SJCRH30 (cell line): ENCODE data around the gene MAGI2. TPM values are rescaled to one million over a fixed set of nuclear protein-coding genes. Genes with fewer than 3 reads are reported as not detected.
A peak's percentile ranks its signal among the peaks of the same experiment; 100 is the strongest.

Experiments
- DNase-seq, 2 experiments: peaks; one replicate each; pipeline ENCODE4 v3.0.0-alpha.2; 2015 to 2020
- H3K27ac ChIP-seq: fragments of 250-450 bp; sonication (Bioruptor Pico); 2 replicates; pipeline ENCODE4 v1.5.1; 2020; ENCODE audit warnings: mild to moderate bottlenecking, moderate library complexity
- H3K27me3 ChIP-seq: fragments of 250-450 bp; sonication (Bioruptor Pico); 2 replicates; pipeline ENCODE4 v1.5.1; 2020; ENCODE audit warnings: mild to moderate bottlenecking, moderate library complexity
- H3K36me3 ChIP-seq: fragments of 250-450 bp; sonication (Bioruptor Pico); 2 replicates; pipeline ENCODE4 v1.5.1; 2020; ENCODE audit warnings: mild to moderate bottlenecking, moderate library complexity
- H3K4me1 ChIP-seq: fragments of 250-450 bp; sonication (Bioruptor Pico); 2 replicates; pipeline ENCODE4 v1.5.1; 2020; ENCODE audit warnings: mild to moderate bottlenecking, moderate library complexity
- H3K4me3 ChIP-seq: fragments of 250-450 bp; sonication (Bioruptor Pico); 2 replicates; pipeline ENCODE4 v1.5.1; 2020; ENCODE audit warnings: mild to moderate bottlenecking, moderate library complexity
- H3K9me3 ChIP-seq: fragments of 250-450 bp; sonication (Bioruptor Pico); replicated peaks from 2 replicates; pipeline ENCODE4 v1.5.1; 2020; ENCODE audit warnings: mild to moderate bottlenecking, moderate library complexity
- total RNA-seq: library from RNA; depleted of rRNA; stranded (reverse); fragments of >200 nt; shearing (Covaris generic); gene quantifications from 2 replicates; pipeline ENCODE4 v1.2.3, GENCODE V29; 2014

MAGI2 gene
- total RNA-seq, 1 experiment from 2014 or later = 2.4 TPM

- Histone ChIP-seq H3K36me3 (no peaks in the 10 kb centered on the region), H3K4me1 (peaks cover 7% of the 10 kb centered on the region; the same call in 1 of the 2 replicates), H3K27ac (no peak overlapping the region), H3K4me3 (no peak overlapping the region), H3K27me3 (no peaks in the 10 kb centered on the region), H3K9me3 (no peaks in the 10 kb centered on the region)
- no peak for DNase-seq
Measured at GRCh38 chr7:78396210-78396609, 1057.3 kb downstream of the MAGI2 start.

GRCh38 chr7:78395298-78396036 lies 1058.0 kb downstream of the MAGI2 start:
- Histone ChIP-seq H3K27me3 (no peaks in the 10 kb centered on the region), H3K9me3 (no peaks in the 10 kb centered on the region), H3K4me3 (no peak overlapping the region), H3K27ac (no peak overlapping the region), H3K4me1 (peaks cover 7% of the 10 kb centered on the region; the same call in 1 of the 2 replicates), H3K36me3 (no peaks in the 10 kb centered on the region)
- no peak for DNase-seq

GRCh38 chr7:78389022-78389421 lies 1064.4 kb downstream of the MAGI2 start:
- no peak overlapping the region for H3K4me3 ChIP-seq
- no peaks in the 10 kb centered on the region for H3K36me3 ChIP-seq
- no peak overlapping the region for H3K27ac ChIP-seq
- H3K4me1 ChIP-seq = peaks cover 4% of the 10 kb centered on the region; the same call in 1 of the 2 replicates
- H3K27me3 ChIP-seq = no peaks in the 10 kb centered on the region
- no peak for DNase-seq
- H3K9me3 ChIP-seq = no peaks in the 10 kb centered on the region

GRCh38 chr7:78386520-78386919 lies 1066.9 kb downstream of the MAGI2 start:
- DNase-seq = no peak
- Histone ChIP-seq H3K4me3 (no peak overlapping the region), H3K27ac (no peak overlapping the region), H3K9me3 (no peaks in the 10 kb centered on the region), H3K27me3 (no peaks in the 10 kb centered on the region), H3K36me3 (no peaks in the 10 kb centered on the region), H3K4me1 (peaks cover 18% of the 10 kb centered on the region)

- H3K36me3 ChIP-seq = no peaks in the 10 kb centered on the region
- DNase-seq = peak in 1 of 2 experiments; percentile 85
- peak overlapping the region; percentile 74 for H3K27ac ChIP-seq
- H3K4me1 ChIP-seq = peaks cover 18% of the 10 kb centered on the region
- no peaks in the 10 kb centered on the region for H3K27me3 ChIP-seq
- H3K9me3 ChIP-seq = no peaks in the 10 kb centered on the region
- H3K4me3 ChIP-seq = no peak overlapping the region
Measured at GRCh38 chr7:78383096-78383880, 1070.2 kb downstream of the MAGI2 start.

- Histone ChIP-seq H3K9me3 (no peaks in the 10 kb centered on the region), H3K27ac (no peak overlapping the region), H3K27me3 (no peaks in the 10 kb centered on the region), H3K4me1 (peaks cover 15% of the 10 kb centered on the region), H3K36me3 (no peaks in the 10 kb centered on the region), H3K4me3 (no peak overlapping the region)
- DNase-seq = no peak
Measured at GRCh38 chr7:78379148-78379547, 1074.3 kb downstream of the MAGI2 start.

GRCh38 chr7:78377532-78377931 lies 1075.9 kb downstream of the MAGI2 start:
- H3K36me3 ChIP-seq = no peaks in the 10 kb centered on the region
- no peak for DNase-seq
- no peak overlapping the region for H3K4me3 ChIP-seq
- H3K27me3 ChIP-seq = no peaks in the 10 kb centered on the region
- peaks cover 4% of the 10 kb centered on the region for H3K4me1 ChIP-seq
- no peaks in the 10 kb centered on the region for H3K9me3 ChIP-seq
- H3K27ac ChIP-seq = no peak overlapping the region

GRCh38 chr7:78370936-78371335 lies 1082.5 kb downstream of the MAGI2 start:
- no peak overlapping the region for H3K27ac ChIP-seq
- no peaks in the 10 kb centered on the region for H3K9me3 ChIP-seq
- H3K27me3 ChIP-seq = no peaks in the 10 kb centered on the region
- H3K4me3 ChIP-seq = no peak overlapping the region
- no peak for DNase-seq
- H3K4me1 ChIP-seq = no peaks in the 10 kb centered on the region
- no peaks in the 10 kb centered on the region for H3K36me3 ChIP-seq

- Histone ChIP-seq H3K27me3 (no peaks in the 10 kb centered on the region), H3K9me3 (no peaks in the 10 kb centered on the region), H3K27ac (no peak overlapping the region), H3K4me1 (no peaks in the 10 kb centered on the region), H3K4me3 (no peak overlapping the region), H3K36me3 (no peaks in the 10 kb centered on the region)
- DNase-seq = no peak
Measured at GRCh38 chr7:78368771-78369170, 1084.7 kb downstream of the MAGI2 start.

GRCh38 chr7:78367280-78367773 lies 1086.1 kb downstream of the MAGI2 start:
- DNase-seq = no peak
- no peaks in the 10 kb centered on the region for H3K36me3 ChIP-seq
- H3K4me1 ChIP-seq = no peaks in the 10 kb centered on the region
- H3K4me3 ChIP-seq = no peak overlapping the region
- no peak overlapping the region for H3K27ac ChIP-seq
- H3K27me3 ChIP-seq = no peaks in the 10 kb centered on the region
- no peaks in the 10 kb centered on the region for H3K9me3 ChIP-seq

- Histone ChIP-seq H3K36me3 (no peaks in the 10 kb centered on the region), H3K27me3 (no peaks in the 10 kb centered on the region), H3K27ac (no peak overlapping the region), H3K4me1 (no peaks in the 10 kb centered on the region), H3K9me3 (no peaks in the 10 kb centered on the region), H3K4me3 (no peak overlapping the region)
- no peak for DNase-seq
Measured at GRCh38 chr7:78363866-78364265, 1089.6 kb downstream of the MAGI2 start.

GRCh38 chr7:78359836-78360235 lies 1093.6 kb downstream of the MAGI2 start:
- Histone ChIP-seq H3K9me3 (no peaks in the 10 kb centered on the region), H3K4me3 (no peak overlapping the region), H3K36me3 (no peaks in the 10 kb centered on the region), H3K4me1 (no peaks in the 10 kb centered on the region), H3K27me3 (no peaks in the 10 kb centered on the region), H3K27ac (no peak overlapping the region)
- DNase-seq = no peak

GRCh38 chr7:78357709-78358108 lies 1095.8 kb downstream of the MAGI2 start:
- no peak for DNase-seq
- no peaks in the 10 kb centered on the region for H3K36me3 ChIP-seq
- no peak overlapping the region for H3K27ac ChIP-seq
- H3K9me3 ChIP-seq = no peaks in the 10 kb centered on the region
- no peaks in the 10 kb centered on the region for H3K4me1 ChIP-seq
- H3K4me3 ChIP-seq = no peak overlapping the region
- no peaks in the 10 kb centered on the region for H3K27me3 ChIP-seq

GRCh38 chr7:78355834-78356233 lies 1097.6 kb downstream of the MAGI2 start:
- H3K36me3 ChIP-seq = no peaks in the 10 kb centered on the region
- no peaks in the 10 kb centered on the region for H3K4me1 ChIP-seq

GRCh38 chr7:78350926-78351325 lies 1102.5 kb downstream of the MAGI2 start:
- Histone ChIP-seq H3K27me3 (no peaks in the 10 kb centered on the region), H3K36me3 (no peaks in the 10 kb centered on the region), H3K4me1 (no peaks in the 10 kb centered on the region), H3K27ac (no peak overlapping the region), H3K4me3 (no peak overlapping the region), H3K9me3 (no peaks in the 10 kb centered on the region)
- DNase-seq = no peak

More at GRCh38 chr7:78355834-78356233, 1097.6 kb downstream of the MAGI2 start:
- no peaks in the 10 kb centered on the region for H3K9me3 ChIP-seq
- no peak for DNase-seq
- no peak overlapping the region for H3K4me3 ChIP-seq
- no peak overlapping the region for H3K27ac ChIP-seq
- no peaks in the 10 kb centered on the region for H3K27me3 ChIP-seq
